Endothelial cell of umbilical vein (primary cell): Measurements from ENCODE around the gene ACBD5. TPM values are rescaled to one million over a fixed set of nuclear protein-coding genes. Genes with fewer than 3 reads are reported as not detected.

ENCODE experiments used
- BruUV-seq: library from RNA; stranded (reverse); fragments of 400-500 nt; replicated peaks from 2 replicates; lab custom pipeline; 2021; lab: Mats Ljungman, UMichigan
- CTCF ChIA-PET: fragments of 300-600, 350-600 bp; sonication (Branson Sonifier 250); formaldehyde crosslinking; loops from one replicate; lab custom pipeline; 2021; ENCODE audit warnings: antibody characterized with exemption, inconsistent platforms; lab: Charles Lee
- POLR2A ChIA-PET: fragments of 300-600, 350-600 bp; sonication (Branson Sonifier 250); formaldehyde crosslinking; loops from one replicate; lab custom pipeline; 2021; ENCODE audit warnings: antibody characterized with exemption, inconsistent platforms; lab: Charles Lee
- DNase-seq: peaks from one replicate; pipeline ENCODE4 v3.0.0-alpha.2; 2011; ENCODE audit warnings: low read depth, low spot score
- FAIRE-seq: peaks from 2 replicates; lab custom pipeline; 2011; peaks lifted over from hg19 to GRCh38; lab: Jason Lieb, UNC
- H2AFZ ChIP-seq: 2 replicates; pipeline ENCODE4 v1.6.0; 2012; ENCODE audit warnings: low read depth, low read length, control low read depth, inconsistent platforms
- H3K27ac ChIP-seq: 2 replicates; pipeline ENCODE4 v1.5.1; 2011; ENCODE audit warnings: low read depth, mild to moderate bottlenecking, control low read depth, low read length, moderate library complexity; ENCODE audit not compliant: insufficient read depth
- H3K27me3 ChIP-seq, 2 experiments: 2 replicates each; pipeline versions ENCODE4 v1.6.0 to v1.6.1; 2011; ENCODE audit warnings: low read length in 2 of 2, mixed read lengths in 1 of 2; ENCODE audit not compliant: control insufficient read depth in 2 of 2, insufficient read depth in 2 of 2
- H3K36me3 ChIP-seq, 2 experiments: 2 replicates in 1 of 2; 3 replicates in 1 of 2; pipeline ENCODE4 v1.5.1; 2011; ENCODE audit warnings: low read length in 2 of 2, mild to moderate bottlenecking in 1 of 2, moderate library complexity in 1 of 2; ENCODE audit not compliant: control insufficient read depth in 2 of 2, insufficient read depth in 2 of 2; ENCODE audit errors: extremely low read depth in 1 of 2
- H3K4me1 ChIP-seq: 3 replicates; pipeline ENCODE4 v1.5.1; 2011; ENCODE audit warnings: mild to moderate bottlenecking, low read length; ENCODE audit not compliant: control insufficient read depth, insufficient read depth; ENCODE audit errors: extremely low read depth
- H3K4me2 ChIP-seq: 2 replicates; pipeline ENCODE4 v1.6.1; 2011; ENCODE audit warnings: low read length, control low read depth, mixed read lengths; ENCODE audit not compliant: insufficient read depth
- H3K4me3 ChIP-seq, 3 experiments: fragments of 200-600 bp in 1 of 3; sonication (generic), shearing (Covaris generic) in 1 of 3; replicated peaks in 1 of 3; 2 replicates each; pipeline ENCODE4 v1.5.1; 2011 to 2016; ENCODE audit warnings: control low read depth in 3 of 3, low read length in 3 of 3, mild to moderate bottlenecking in 2 of 3, inconsistent platforms in 1 of 3, low read depth in 1 of 3, moderate library complexity in 1 of 3; ENCODE audit not compliant: insufficient read depth in 1 of 3
- H3K79me2 ChIP-seq: 2 replicates; pipeline ENCODE4 v1.6.0; 2012; ENCODE audit warnings: low read length, inconsistent platforms; ENCODE audit not compliant: control insufficient read depth, insufficient read depth
- H3K9ac ChIP-seq: replicated peaks from 2 replicates; pipeline ENCODE3; 2011; ENCODE audit warnings: low read length, control low read depth; ENCODE audit not compliant: insufficient read depth; ENCODE audit errors: extremely low read depth
- H3K9me1 ChIP-seq: replicated peaks from 3 replicates; pipeline ENCODE4 v1.6.0; 2011; ENCODE audit warnings: mild to moderate bottlenecking, low read length; ENCODE audit not compliant: control insufficient read depth, insufficient read depth; ENCODE audit errors: extremely low read depth
- H3K9me3 ChIP-seq: replicated peaks from 2 replicates; pipeline ENCODE4 v1.5.1; 2012; ENCODE audit warnings: low read length, inconsistent platforms; ENCODE audit not compliant: control insufficient read depth, insufficient read depth
- H4K20me1 ChIP-seq: replicated peaks from 2 replicates; pipeline ENCODE3; 2011; ENCODE audit warnings: mild to moderate bottlenecking, low read length; ENCODE audit not compliant: control insufficient read depth, insufficient read depth; ENCODE audit errors: extremely low read depth
- FOS ChIP-seq: IDR thresholded peaks from 2 replicates; pipeline ENCODE4 v1.6.1; 2011; ENCODE audit warnings: mild to moderate bottlenecking, low read length, moderate library complexity, borderline replicate concordance; ENCODE audit not compliant: insufficient read depth
- GATA2 ChIP-seq: IDR thresholded peaks from 2 replicates; pipeline ENCODE4 v1.7.0; 2011; ENCODE audit warnings: low read depth, mild to moderate bottlenecking, moderate library complexity, mixed read lengths, low read length; ENCODE audit not compliant: insufficient read length, insufficient read depth
- MAX ChIP-seq: IDR thresholded peaks from 2 replicates; pipeline ENCODE4 v1.6.1; 2011; ENCODE audit not compliant: insufficient read depth, insufficient read length
- MYC ChIP-seq: IDR thresholded peaks from one replicate; pipeline ENCODE4 v1.6.1; 2011; ENCODE audit warnings: mild to moderate bottlenecking, low read depth, low read length
- POLR2A ChIP-seq: IDR thresholded peaks from 2 replicates; pipeline ENCODE4 v1.6.1; 2012; ENCODE audit warnings: low read depth, mild to moderate bottlenecking, control low read depth, low read length
- dilution Hi-C: fragments of 300-500 bp; cut with MboI; formaldehyde crosslinking; loops from one replicate; pipeline ENCODE4 v1.15.0; 2019; ENCODE audit warnings: low sequenced_read_pairs; ENCODE audit not compliant: extremely low pct_ligation_motif_present
- intact Hi-C: fragments of 100-400 bp; cut with micrococcal nuclease; formaldehyde crosslinking; loops from one replicate; pipeline ENCODE4 v1.10.0; 2022
- polyA plus RNA-seq, 4 experiments: library from polyadenylated mRNA; depleted of rRNA in 3 of 4; stranded (reverse) in 3 of 4; unstranded in 1 of 4; fragments of >200 nt; gene quantifications; 2 replicates each; pipeline versions ENCODE4 v1.2.1 to v1.2.3, GENCODE V29; 2011 to 2012; ENCODE audit warnings: missing spikeins in 1 of 4
- small RNA-seq: library from RNA; depleted of rRNA; stranded (forward); fragments of <200 nt; gene quantifications from one replicate; pipeline ENCODE3, GENCODE V24; 2012; ENCODE audit warnings: low replicate concordance, low read depth; ENCODE audit not compliant: insufficient read depth, insufficient read length
- total RNA-seq: library from RNA; stranded (reverse); gene quantifications from 2 replicates; pipeline ENCODE4 v1.2.3, GENCODE V29; 2021

Gene ACBD5
- total and polyA plus RNA-seq, 2 donors (not counting 3 experiments of a cell fraction or from before 2014, with no cell fraction given) = 6.6 to 21.5 TPM

- Histone ChIP-seq H3K36me3 (peaks cover 7 to 13% of the 10 kb centered on the region in 2 experiments), H3K9me1 (no peaks in the 10 kb centered on the region), H3K27me3 (no peaks in the 10 kb centered on the region), H3K27ac (no peak overlapping the region), H2AFZ (no peak overlapping the region), H3K4me2 (no peak overlapping the region), H3K9ac (no peak overlapping the region), H3K4me1 (peaks cover 6% of the 10 kb centered on the region), H3K9me3 (no peaks in the 10 kb centered on the region), H3K79me2 (peaks cover 76% of the 10 kb centered on the region), H4K20me1 (peaks cover 5% of the 10 kb centered on the region), H3K4me3 (no peak overlapping the region)
- dilution Hi-C loops (no loop called here), intact Hi-C loops (no loop called here)
- CTCF ChIA-PET = no interaction called here
- POLR2A ChIA-PET = no interaction called here
- TF ChIP-seq POLR2A (no peak), MAX (no peak), MYC (no peak)
- FAIRE-seq (no peak), DNase-seq (no peak)
- BruUV-seq = no TSS peak
Observed at GRCh38 chr10:27147701-27148100, 92.9 kb downstream of the ACBD5 start.

- DNase-seq (no peak), FAIRE-seq (no peak)
- intact Hi-C loops = no loop called here
- Histone ChIP-seq H3K4me1 (no peaks in the 10 kb centered on the region), H3K9ac (no peak overlapping the region), H3K27me3 (no peaks in the 10 kb centered on the region), H2AFZ (no peak overlapping the region), H3K36me3 (peaks cover 7 to 15% of the 10 kb centered on the region in 2 experiments), H3K9me1 (no peaks in the 10 kb centered on the region), H3K27ac (no peak overlapping the region), H3K9me3 (no peaks in the 10 kb centered on the region), H3K4me3 (no peak overlapping the region), H3K4me2 (no peak overlapping the region), H4K20me1 (peaks cover 5% of the 10 kb centered on the region), H3K79me2 (peaks cover 61% of the 10 kb centered on the region)
- no TSS peak for BruUV-seq
- POLR2A ChIA-PET = no interaction called here
- TF ChIP-seq GATA2 (no peak), FOS (no peak)
- dilution Hi-C loops = no loop called here
- CTCF ChIA-PET = no interaction called here
Observed at GRCh38 chr10:27145937-27146336, 94.7 kb downstream of the ACBD5 start.

Small RNAs within 50 kb of the gene (small RNA-seq; reads per million reads assigned to genes)
- not detected for gene RNU2-24P
- gene RNU7-12P = not detected

Other genes with a start within 250 kb of the ACBD5 start
- 7.2 and 9.5 TPM in 2 replicates for gene ANKRD26, start 140.3 kb downstream of the ACBD5 start, total RNA-seq
- gene ANKRD26, start 140.3 kb downstream of the ACBD5 start, polyA plus RNA-seq = 0.54 and 1.0 TPM in 2 replicates
- gene YME1L1, start 86.4 kb downstream of the ACBD5 start, total RNA-seq = 115 and 121 TPM in 2 replicates
- 19.9 and 28.7 TPM in 2 replicates for gene YME1L1, start 86.4 kb downstream of the ACBD5 start, polyA plus RNA-seq
- gene MASTL, start 85.4 kb downstream of the ACBD5 start, total RNA-seq = 16.7 and 17.8 TPM in 2 replicates
- gene MASTL, start 85.4 kb downstream of the ACBD5 start, polyA plus RNA-seq = 4.0 and 5.4 TPM in 2 replicates